Measurements from ENCODE around the gene C9orf85.

GRCh38 chr9:71944754-71945375 lies 33.4 kb downstream of the C9orf85 start:
- no peak for TF ChIP-seq ZNF274 (IDR thresholded peaks at IDR 0.05; ENCODE audit: low read depth, low read length)
- TF ChIP-seq SUZ12 (IDR thresholded peaks at IDR 0.05; ENCODE audit: extremely low read depth, insufficient read depth, insufficient read length) = no peak
- no peak for TF ChIP-seq YY1 (IDR thresholded peaks at IDR 0.05; ENCODE audit: insufficient read depth, insufficient read length)
